Umbilical cord (tissue), 2 donors: ENCODE measurements around the gene SLC12A9. TPM values are rescaled to one million over a fixed set of nuclear protein-coding genes. Genes with fewer than 3 reads are reported as not detected.
"Not testable (repeated sequence)": the region's sequence is repeated elsewhere in the genome, so short reads cannot be mapped to it uniquely, and the experiment has no call there.

Source experiments
- DNase-seq: peaks from one replicate; pipeline ENCODE4 v3.0.0-alpha.2; 2015; ENCODE audit warnings: low spot score
- total RNA-seq: library from RNA; depleted of rRNA; stranded (reverse); fragments of >200 nt; gene quantifications from one replicate; pipeline ENCODE4 v1.2.3, GENCODE V29; 2014; ENCODE audit warnings: low replicate concordance; ENCODE audit not compliant: insufficient read depth

Gene SLC12A9
- total RNA-seq, 1 donor from 2014 or later = 20.7 TPM

DNA sequence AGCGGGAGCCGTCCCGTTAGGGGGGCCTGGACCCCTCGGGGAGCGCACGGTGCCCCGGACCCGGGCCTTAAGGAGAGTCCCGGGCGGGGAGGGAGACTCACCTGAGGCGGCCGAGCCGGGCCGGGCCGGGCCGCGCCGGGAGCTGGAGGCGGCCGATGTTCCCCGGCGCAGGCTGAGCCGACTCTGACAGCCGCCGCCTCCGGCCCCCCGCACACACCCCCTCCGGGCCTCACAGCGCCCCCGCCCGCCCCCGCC is 43.1 kb downstream of the SLC12A9 start, which contains the start of gene ACHE:
Gene ACHE (minus strand): TSS at position 188 of the 255 bp plus-strand sequence. CDS start 1,656 bp downstream, outside the sequence.
- no peak for DNase-seq

DNA sequence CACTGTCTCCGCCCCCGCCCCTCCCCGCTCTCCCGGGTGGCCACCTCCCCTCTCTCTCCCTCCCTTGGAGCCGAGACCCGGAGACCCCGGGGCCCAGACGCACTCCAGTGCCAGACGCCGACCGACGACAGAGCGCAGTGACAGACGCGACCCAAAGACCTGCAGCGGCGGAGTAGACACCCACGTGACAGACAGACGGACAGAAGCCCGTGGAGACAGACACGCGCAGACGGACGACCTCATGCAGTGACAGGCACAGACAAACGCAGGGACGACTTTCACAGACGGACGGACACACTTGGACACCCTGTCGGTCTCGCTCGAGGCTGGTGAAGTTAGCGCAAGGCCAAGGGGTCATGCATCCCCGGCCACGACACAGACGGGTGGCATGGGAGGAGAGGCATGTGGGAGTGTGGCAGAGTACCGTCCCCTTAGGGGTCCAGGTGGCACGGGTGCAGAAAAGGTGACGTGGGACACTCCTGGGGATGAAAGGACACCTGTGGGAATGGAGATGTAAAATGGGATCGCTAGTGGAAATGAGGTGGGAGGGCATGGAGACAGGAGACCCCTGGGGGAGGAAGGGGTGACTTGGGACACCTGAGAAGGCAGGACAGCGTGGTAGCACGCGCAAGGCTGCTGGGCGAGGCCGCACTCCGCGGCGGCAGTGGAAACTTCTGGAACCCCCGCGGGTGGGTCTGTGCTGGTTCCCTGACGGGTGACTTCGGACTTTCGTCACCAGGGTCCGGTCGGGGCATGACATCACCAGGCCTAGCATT is 43.6 kb downstream of the SLC12A9 start:
- no peak for DNase-seq

DNA sequence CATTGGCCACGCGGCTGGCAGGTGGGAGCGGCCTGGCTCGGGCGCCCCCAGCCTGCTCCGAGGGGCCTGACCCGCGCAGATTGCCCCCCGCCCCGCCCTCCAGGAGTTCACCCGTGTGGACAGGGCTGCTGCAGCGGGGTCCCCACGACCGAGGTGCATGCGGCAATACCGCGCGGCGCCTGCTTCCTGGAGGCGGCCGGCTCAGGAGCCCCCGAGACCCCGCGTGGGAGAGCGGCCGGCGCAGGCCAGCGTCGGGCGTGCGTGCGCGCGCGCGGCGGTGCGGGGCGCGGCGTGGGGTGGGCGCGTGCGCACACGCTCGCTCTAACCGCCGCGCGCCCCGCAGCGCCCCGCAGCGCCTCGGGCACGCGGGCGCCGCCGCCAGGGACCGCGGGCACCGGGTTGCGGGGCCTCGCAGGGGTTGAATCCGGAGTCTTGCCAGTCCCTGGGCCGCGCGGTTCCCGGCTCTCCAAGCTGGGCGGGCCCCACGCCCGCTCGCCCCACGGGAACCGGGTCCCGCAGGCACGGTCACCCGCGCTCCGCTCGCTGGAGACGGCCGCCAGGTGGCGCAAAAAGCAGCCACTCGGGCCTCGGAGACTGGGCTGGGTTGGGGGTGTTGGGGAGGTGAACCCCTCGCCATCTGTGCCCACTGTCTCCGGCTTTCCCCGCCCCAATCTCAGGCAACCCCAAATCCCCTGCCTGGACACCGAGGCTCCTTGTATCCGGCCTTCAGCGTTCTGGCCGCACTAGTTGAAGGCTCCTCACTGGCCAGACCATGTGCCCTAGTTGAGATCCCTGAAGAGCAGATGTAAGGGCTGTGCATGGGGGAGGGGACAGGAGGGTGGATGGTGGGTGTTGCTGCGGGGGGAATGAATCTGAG is 44.5 kb downstream of the SLC12A9 start:
- no peak for DNase-seq

DNA sequence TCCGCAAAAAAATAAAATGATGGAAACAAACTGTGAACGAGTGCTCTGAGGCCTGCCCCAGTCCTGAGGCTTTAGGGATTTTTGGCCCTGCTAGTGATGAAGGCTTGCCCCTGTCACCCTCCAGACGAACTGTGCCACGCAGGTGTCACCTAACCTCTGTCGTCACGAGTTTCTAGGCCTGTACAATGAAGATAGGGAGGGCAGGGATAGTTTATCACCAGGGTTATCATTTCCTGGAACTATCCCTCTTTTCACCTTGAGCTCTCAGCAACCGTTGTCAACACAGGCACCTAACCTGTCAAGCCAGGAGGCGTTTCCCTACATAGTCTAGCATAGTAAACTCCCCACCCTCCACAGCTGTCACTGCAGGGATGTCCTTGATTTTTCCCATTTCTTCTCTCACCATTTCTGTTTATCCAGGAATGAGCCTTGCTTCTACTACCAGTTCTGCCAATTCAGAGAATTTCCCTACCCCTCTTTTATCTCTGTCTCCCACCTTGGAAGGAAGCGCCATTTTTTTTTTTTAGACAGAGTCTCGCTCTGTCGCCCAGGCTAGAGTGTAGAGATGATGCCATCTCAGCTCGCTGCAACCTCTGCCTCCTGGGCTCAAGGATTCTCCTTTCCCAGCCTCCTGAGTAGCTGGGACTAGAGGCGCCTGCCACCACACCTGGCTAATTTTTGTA is 45.4 kb downstream of the SLC12A9 start:
- no peak for DNase-seq

DNA sequence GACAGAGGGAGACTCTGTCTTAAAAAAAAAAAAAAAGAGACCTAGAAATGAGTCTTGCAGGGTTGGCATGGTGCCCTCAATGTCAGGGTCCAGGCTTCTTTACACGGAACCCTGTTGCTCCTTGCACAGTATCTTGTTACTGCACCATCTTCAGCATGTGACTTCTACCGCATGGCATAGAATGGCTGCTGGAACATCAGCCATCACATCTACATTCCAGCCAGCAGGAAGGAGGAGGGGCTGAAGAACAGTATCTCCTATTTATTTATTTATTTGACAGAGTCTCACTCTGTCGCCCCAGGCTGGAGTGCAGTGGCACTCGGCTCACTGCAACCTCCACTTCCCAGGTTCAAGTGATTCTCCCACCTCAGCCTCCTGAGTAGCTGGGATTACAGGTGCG is 46.9 kb downstream of the SLC12A9 start:
- DNase-seq = no peak

DNA sequence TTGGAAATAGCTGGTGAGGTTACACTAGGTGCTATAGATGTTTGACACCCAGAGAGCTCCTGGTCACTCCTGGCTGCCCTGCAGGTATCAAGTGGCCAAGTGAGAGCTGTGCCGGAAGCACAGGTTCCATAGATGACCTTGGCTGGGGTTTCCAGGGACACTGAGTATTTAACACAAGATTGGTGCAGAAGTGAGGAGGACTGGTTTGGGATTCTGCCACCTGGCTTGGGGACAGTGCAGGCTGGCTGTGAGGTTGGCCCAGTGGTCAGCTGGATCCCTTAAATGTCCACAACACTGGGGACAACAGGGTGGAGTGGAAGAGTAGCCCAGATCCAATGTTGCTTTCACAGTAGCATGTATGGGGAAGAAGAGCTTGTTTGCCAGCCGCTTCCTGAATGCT is 48.5 kb downstream of the SLC12A9 start:
- no peak for DNase-seq

DNA sequence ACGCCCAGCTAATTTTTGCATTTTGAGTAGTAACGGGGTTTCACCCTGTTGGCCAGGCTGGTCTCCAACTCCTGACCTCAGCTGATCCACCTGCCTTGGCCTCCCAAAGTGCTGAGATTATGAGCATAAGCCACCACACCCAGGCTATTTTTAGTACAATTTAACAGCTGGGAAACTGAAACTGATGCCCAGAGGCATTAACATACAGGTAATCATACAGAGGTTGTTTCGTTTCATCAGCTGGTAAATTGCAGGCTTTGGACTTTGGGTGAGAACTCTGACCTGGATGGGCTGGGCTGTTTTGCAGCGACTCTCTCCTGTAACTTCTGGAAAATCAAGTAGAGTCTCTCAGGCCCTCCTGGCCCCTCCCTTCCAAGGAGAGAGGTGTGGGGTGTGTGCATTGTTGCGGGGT is 49.4 kb downstream of the SLC12A9 start:
- no peak for DNase-seq

DNA sequence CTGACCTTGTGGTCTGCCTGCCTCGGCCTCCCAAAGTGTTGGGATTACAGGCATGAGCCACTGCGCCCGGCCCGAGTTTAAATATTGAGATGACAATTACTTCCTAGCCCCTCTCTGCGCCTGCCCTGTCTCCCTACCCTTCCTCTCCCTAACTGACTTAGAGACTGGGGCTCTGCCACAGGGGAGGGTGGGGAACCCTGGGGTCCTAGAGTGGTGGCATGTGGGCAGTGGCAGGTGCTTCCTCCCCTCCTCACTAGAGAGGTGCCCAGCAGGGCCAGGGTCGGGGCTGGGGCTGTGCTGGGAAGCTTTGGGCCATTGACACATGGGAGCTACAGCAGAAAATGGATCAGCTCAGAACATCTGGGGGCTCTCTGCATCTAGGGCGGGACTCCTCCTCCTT is 50.1 kb downstream of the SLC12A9 start:
- no peak for DNase-seq

DNA sequence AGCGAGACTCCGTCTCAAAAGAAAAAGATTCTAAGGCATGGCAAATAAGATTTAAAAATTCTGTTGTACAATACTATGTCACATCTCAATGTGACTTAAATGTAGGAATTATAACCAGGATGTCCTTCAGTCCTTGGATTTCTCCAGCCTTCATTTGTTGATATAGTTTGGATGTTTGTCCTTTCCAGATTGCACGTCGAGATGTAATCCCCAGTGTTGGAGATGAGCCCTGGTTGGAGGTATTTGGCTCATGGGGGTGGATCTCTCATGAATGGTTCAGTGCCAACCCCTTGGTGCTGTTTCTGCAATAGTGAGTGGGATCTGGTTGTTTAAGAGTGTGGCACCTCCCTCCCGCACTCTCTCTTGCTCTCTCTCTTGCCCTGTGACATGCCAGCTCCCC is 56.0 kb downstream of the SLC12A9 start:
- no peak for DNase-seq

DNA sequence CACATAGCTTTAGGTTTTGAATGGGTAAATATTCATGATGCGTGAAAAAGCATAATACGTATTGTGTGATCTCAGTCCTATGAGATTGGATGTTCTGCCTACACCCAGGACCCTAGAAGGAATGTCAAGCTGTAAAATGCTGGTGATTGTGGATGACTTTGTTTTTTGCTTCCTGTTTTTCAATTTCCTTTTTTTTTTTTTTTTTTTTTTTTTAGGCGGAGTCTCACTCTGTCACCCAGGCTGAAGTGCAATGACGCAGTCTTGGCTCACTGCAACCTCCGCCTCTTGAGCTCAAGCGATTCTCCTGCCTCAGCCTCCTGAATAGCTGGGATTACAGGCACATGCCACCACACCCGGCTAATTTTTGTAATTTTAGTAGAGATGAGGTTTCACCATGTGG is 57.9 kb downstream of the SLC12A9 start:
- DNase-seq = not testable (repeated sequence)

DNA sequence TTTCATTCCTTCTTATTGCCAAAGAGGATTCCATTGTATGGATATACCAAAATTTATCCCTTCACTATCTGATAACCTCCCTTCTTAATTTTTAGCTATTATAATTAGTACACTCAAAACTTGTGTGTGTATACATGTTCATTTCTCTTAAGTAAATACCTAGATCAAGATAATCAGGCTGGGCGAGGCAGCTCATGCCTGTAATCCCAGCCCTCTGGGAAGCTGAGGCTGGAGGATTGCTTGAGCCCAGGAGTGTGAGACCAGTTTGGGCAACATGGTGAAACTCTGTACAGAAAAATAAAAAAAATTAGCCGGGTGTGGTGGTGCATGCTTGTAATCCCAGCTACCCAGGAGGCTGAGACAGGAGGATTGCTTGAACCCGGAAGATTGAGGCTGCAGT is 59.0 kb downstream of the SLC12A9 start:
- no peak for DNase-seq

DNA sequence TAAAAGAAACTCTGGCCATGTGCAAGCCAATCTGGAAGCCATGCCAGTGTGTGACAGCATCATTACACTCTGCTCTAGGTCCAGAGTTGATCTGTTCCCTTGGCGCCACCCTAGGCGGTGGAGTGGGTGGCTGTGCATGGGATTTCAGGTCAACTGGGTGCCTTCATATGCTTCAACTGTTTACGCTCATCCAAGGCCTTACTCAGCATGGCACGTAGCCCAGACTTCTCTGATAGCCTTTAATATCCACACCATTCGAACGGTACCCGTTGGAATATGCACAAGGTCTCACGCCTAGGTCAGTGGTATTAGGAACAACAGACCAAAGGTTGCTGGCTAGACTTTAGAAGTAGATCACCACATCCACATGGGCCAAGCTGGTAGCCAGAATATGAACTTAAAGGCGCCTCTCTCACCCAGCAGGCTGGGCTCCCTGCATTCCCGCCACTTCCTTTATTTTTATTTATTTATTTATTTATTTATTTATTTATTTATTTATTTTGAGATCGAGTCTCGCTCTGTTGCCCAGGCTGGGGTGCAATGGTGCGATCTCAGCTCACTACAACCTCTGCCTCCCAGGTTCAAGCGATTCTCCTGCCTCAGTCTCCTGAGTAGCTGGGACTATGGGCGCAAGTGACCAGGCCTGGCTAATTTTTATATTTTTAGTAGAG is 61.8 kb downstream of the SLC12A9 start:
- no peak for DNase-seq

DNA sequence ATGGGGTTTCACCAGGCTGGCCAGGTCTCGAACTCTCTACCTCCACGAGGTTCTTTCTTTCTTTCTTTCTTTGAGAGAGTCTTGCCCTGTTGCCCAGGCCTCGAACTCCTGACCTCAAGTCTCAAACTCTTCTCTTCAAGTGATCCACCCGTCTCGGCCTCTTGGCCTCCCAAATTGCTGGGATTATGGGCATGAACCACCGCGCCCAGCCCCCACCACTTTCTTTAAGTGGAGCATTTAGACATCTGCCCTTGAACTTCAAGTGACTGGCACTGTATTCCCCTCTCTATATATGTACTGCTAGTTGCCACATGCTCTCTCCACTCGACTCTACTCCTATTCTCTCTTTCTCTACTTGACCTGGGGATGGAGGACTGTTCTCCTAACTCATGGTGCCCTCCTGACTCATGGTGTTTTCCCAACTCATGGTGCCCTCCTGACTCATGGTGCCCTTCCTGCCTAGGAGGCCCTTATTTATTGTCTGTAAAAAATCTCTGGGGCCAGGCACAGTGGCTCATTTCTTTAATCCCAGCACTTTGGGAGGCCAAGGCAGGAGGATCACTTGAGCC is 62.5 kb downstream of the SLC12A9 start:
- no peak for DNase-seq

Other genes starting within 250 kb of the SLC12A9 start
- gene MOSPD3, start 240.2 kb upstream of the SLC12A9 start, total RNA-seq = 7.2 TPM
- 2.4 TPM for gene TFR2, start 211.2 kb upstream of the SLC12A9 start, total RNA-seq
- not detected for gene ACTL6B, start 196.3 kb upstream of the SLC12A9 start, total RNA-seq
- 60.9 TPM for gene GNB2, start 179.0 kb upstream of the SLC12A9 start, total RNA-seq
- 14.9 TPM for gene GIGYF1, start 158.5 kb upstream of the SLC12A9 start, total RNA-seq
- gene POP7, start 146.6 kb upstream of the SLC12A9 start, total RNA-seq = 20.7 TPM
- gene EPO, start 132.2 kb upstream of the SLC12A9 start, total RNA-seq = not detected
- not detected for gene ZAN, start 119.1 kb upstream of the SLC12A9 start, total RNA-seq
- gene EPHB4, start 25.2 kb upstream of the SLC12A9 start, total RNA-seq = 97.3 TPM
- 45.5 TPM for gene TRIP6, start 14.7 kb downstream of the SLC12A9 start, total RNA-seq
- 15.6 TPM for gene SRRT, start 22.4 kb downstream of the SLC12A9 start, total RNA-seq
- 3.1 TPM for gene UFSP1, start 37.0 kb downstream of the SLC12A9 start, total RNA-seq
- not detected for gene ACHE, start 43.2 kb downstream of the SLC12A9 start, total RNA-seq
- 2.2 TPM for gene MUC3A, start 96.8 kb downstream of the SLC12A9 start, total RNA-seq
- 2.9 TPM for gene MUC12, start 116.9 kb downstream of the SLC12A9 start, total RNA-seq
- 1.7 TPM for gene MUC17, start 167.4 kb downstream of the SLC12A9 start, total RNA-seq
- gene TRIM56, start 232.8 kb downstream of the SLC12A9 start, total RNA-seq = 22.4 TPM